HepG2 (cell line): Measurements from ENCODE around the gene CARD19. TPM values are rescaled to one million over a fixed set of nuclear protein-coding genes. Genes with fewer than 3 reads are reported as not detected.

Experiments used
- ASH2L ChIP-seq: fragments of 300-600, 200-600 bp; sonication (generic); IDR thresholded peaks from 2 replicates; pipeline ENCODE4 v1.7.0; 2017; ENCODE audit warnings: low read depth, mild to moderate bottlenecking, moderate library complexity, mixed read lengths, low read length; ENCODE audit not compliant: insufficient read length
- CAMTA2 ChIP-seq: sonication (generic); formaldehyde crosslinking; IDR thresholded peaks from 2 replicates; pipeline ENCODE4 v1.4.0; 2020; ENCODE audit warnings: mild to moderate bottlenecking, missing genetic modification reagents, borderline replicate concordance
- CCDC6 ChIP-seq: sonication (generic); formaldehyde crosslinking; IDR thresholded peaks from 2 replicates; pipeline ENCODE4 v1.8.1; 2022; ENCODE audit warnings: mild to moderate bottlenecking, missing genetic modification reagents, moderate library complexity
- CTCF ChIP-seq: sonication (generic); formaldehyde crosslinking; IDR thresholded peaks from 2 replicates; pipeline ENCODE4 v1.5.0; 2020; ENCODE audit warnings: mild to moderate bottlenecking, missing genetic modification reagents, moderate library complexity
- FOXM1 ChIP-seq: sonication (generic); formaldehyde crosslinking; IDR thresholded peaks from 2 replicates; pipeline ENCODE4 v1.5.0; 2020; ENCODE audit warnings: missing genetic modification reagents
- HMGXB4 ChIP-seq, 2 experiments: sonication (generic) in 1 of 2; formaldehyde crosslinking in 1 of 2; IDR thresholded peaks; 2 replicates each; pipeline versions ENCODE4 v1.4.0 to v1.6.1; 2018 to 2020; ENCODE audit warnings: missing genetic modification reagents in 2 of 2, borderline replicate concordance in 1 of 2, low read depth in 1 of 2, mild to moderate bottlenecking in 1 of 2, missing biosample characterization in 1 of 2
- MAFF ChIP-seq: IDR thresholded peaks from 2 replicates; pipeline ENCODE4 v1.6.1; 2011; ENCODE audit warnings: low read depth, low read length, improper control_type of control experiment
- MAX ChIP-seq: IDR thresholded peaks from 2 replicates; pipeline ENCODE4 v1.6.1; 2012; ENCODE audit warnings: inconsistent platforms
- RFX1 ChIP-seq: fragments of 450-650 bp; IDR thresholded peaks from 2 replicates; pipeline ENCODE4 v1.6.1; 2017
- TOE1 ChIP-seq: sonication (generic); formaldehyde crosslinking; IDR thresholded peaks from 2 replicates; pipeline ENCODE4 v1.4.0; 2020; ENCODE audit warnings: mild to moderate bottlenecking, missing genetic modification reagents
- ZNF17 ChIP-seq: sonication (generic); formaldehyde crosslinking; IDR thresholded peaks from 2 replicates; pipeline ENCODE4 v1.5.0; 2020; ENCODE audit warnings: mild to moderate bottlenecking, missing genetic modification reagents
- ZNF597 ChIP-seq: sonication (generic); formaldehyde crosslinking; IDR thresholded peaks from 2 replicates; pipeline ENCODE4 v1.5.0; 2020; ENCODE audit warnings: missing genetic modification reagents
- ZNF674 ChIP-seq: sonication (generic); formaldehyde crosslinking; IDR thresholded peaks from 2 replicates; pipeline ENCODE4 v1.5.0; 2020; ENCODE audit warnings: low read depth, mild to moderate bottlenecking, missing genetic modification reagents
- polyA plus RNA-seq, 8 experiments: library from polyadenylated mRNA; depleted of rRNA in 3 of 8; stranded (reverse) in 7 of 8; unstranded in 1 of 8; fragments of >200 nt; fragmentation: Illumina TruSeq in 4 of 8; extraction: Trizol in 4 of 8; gene quantifications; 2 replicates each; pipeline versions ENCODE4 v1.2.1 to v1.2.3, GENCODE V29; 2011 to 2016; ENCODE audit warnings: low read depth in 4 of 8, missing spikeins in 1 of 8, mixed read lengths in 1 of 8; ENCODE audit not compliant: insufficient read depth in 1 of 8
- total RNA-seq, 5 experiments: library from RNA; depleted of rRNA; stranded (reverse); fragments of >200 nt; fragmentation: Illumina TruSeq; extraction: Trizol; gene quantifications; 2 replicates each; pipeline ENCODE4 v1.2.3, GENCODE V29; 2016; ENCODE audit warnings: low read depth in 1 of 5
- TF ChIP-seq, protein P1 (sequence below), 2 experiments: fragments of 450-650 bp in 1 of 2; sonication (generic) in 1 of 2; formaldehyde crosslinking in 1 of 2; IDR thresholded peaks; 2 replicates each; pipeline versions ENCODE4 v1.6.1 to v1.8.0; 2016 to 2022; ENCODE audit warnings: antibody characterized with exemption in 1 of 2, mild to moderate bottlenecking in 1 of 2, missing genetic modification reagents in 1 of 2

CARD19 gene
- total and polyA plus RNA-seq, 2 of the 13 experiments (the other 11 are each of a cell fraction or from before 2014, with no cell fraction given), result 18.4 to 47.2 TPM

DNA sequence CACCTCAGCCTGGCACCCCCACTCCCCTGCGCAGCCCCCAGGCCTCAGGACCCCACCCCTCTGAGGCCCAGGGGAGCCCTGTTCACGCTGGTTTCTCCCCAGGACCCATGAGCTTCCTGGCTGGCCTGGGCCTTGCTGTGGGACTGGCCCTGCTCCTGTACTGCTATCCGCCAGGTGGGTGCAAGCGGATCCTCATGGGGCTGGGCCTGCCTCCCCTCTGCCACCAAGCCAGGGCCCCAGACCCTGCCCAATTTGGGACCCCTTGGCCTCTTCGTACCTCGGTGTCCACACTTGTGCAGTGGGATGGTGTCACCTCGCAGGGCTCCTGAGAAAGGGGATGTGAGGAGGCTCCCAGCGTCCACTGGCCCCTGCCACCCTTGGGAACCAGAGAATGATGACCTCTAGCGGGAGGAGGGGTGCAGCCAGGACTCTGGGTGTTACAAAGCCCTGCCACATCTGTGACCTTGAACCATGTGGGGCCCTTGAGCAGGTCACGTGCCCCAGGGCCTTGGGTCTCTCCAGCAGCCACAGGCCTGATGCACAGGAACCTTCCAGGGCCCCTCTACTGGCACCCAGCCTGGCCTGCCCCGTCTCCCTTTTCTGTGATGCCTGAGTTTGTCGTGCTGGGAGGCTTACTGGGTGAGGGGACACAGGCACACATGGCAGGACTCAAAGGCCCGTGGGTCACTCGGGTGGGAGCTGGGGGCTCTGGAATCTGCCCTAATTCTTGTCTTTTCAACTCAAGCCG, 16.3 kb downstream of the CARD19 start (continued):
- TF ChIP-seq MAX (peak; percentile 95), ASH2L (no peak), ZNF17 (no peak), MAFF (no peak), ZNF674 (CRISPR knock-in tag) (no peak), RFX1 (no peak), CAMTA2 (no peak), CTCF (peak; percentile 87), HMGXB4 (CRISPR knock-in tag; IDR thresholded peaks at IDR 0.05; ENCODE audit: borderline replicate concordance in 1 of 2, low read depth in 1 of 2) (peak; percentile 55 to 78; a peak in 3 of 4 replicates), ZNF597 (CRISPR knock-in tag) (no peak), FOXM1 (no peak), TOE1 (CRISPR knock-in tag) (no peak), CCDC6 (CRISPR knock-in tag) (no peak; the same call in 1 of the 2 replicates)
- TF ChIP-seq, protein P1, sequence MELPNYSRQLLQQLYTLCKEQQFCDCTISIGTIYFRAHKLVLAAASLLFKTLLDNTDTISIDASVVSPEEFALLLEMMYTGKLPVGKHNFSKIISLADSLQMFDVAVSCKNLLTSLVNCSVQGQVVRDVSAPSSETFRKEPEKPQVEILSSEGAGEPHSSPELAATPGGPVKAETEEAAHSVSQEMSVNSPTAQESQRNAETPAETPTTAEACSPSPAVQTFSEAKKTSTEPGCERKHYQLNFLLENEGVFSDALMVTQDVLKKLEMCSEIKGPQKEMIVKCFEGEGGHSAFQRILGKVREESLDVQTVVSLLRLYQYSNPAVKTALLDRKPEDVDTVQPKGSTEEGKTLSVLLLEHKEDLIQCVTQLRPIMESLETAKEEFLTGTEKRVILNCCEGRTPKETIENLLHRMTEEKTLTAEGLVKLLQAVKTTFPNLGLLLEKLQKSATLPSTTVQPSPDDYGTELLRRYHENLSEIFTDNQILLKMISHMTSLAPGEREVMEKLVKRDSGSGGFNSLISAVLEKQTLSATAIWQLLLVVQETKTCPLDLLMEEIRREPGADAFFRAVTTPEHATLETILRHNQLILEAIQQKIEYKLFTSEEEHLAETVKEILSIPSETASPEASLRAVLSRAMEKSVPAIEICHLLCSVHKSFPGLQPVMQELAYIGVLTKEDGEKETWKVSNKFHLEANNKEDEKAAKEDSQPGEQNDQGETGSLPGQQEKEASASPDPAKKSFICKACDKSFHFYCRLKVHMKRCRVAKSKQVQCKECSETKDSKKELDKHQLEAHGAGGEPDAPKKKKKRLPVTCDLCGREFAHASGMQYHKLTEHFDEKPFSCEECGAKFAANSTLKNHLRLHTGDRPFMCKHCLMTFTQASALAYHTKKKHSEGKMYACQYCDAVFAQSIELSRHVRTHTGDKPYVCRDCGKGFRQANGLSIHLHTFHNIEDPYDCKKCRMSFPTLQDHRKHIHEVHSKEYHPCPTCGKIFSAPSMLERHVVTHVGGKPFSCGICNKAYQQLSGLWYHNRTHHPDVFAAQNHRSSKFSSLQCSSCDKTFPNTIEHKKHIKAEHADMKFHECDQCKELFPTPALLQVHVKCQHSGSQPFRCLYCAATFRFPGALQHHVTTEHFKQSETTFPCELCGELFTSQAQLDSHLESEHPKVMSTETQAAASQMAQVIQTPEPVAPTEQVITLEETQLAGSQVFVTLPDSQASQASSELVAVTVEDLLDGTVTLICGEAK (IDR thresholded peaks at IDR 0.05), result no peak
- TF ChIP-seq, protein P1 (CRISPR knock-in tag; IDR thresholded peaks at IDR 0.05), result 0 out of 2 replicates have a peak, but pooled peaks have one; percentile 53
